Prostate gland (tissue), 2 donors: Measurements from ENCODE around the gene SMC5.

ENCODE experiments used
- CTCF ChIP-seq, 4 experiments: fragments of 200-600 bp in 2 of 4; fragments of 450-650 bp in 2 of 4; sonication (generic) in 2 of 4; IDR thresholded peaks; 1 replicate in 3 of 4; 2 replicates in 1 of 4; pipeline ENCODE4 v1.5.1; 2016 to 2019; ENCODE audit warnings: antibody characterized with exemption in 4 of 4, mild to moderate bottlenecking in 2 of 4, moderate library complexity in 2 of 4
- POLR2A ChIP-seq: fragments of 450-650 bp; IDR thresholded peaks from one replicate; pipeline ENCODE4 v1.6.1; 2016; ENCODE audit warnings: antibody characterized with exemption, mild to moderate bottlenecking
- POLR2AphosphoS5 ChIP-seq: sonication (generic); formaldehyde crosslinking; IDR thresholded peaks from one replicate; pipeline ENCODE4 v1.6.1; 2017; ENCODE audit warnings: antibody characterized with exemption

GRCh38 chr9:70260007-70260443 lies 1.2 kb downstream of the SMC5 start:
- TF ChIP-seq POLR2A (no peak), CTCF (IDR thresholded peaks at IDR 0.05) (no peak), POLR2AphosphoS5 (no peak)
